ENCODE measurements around the gene ERCC4.
"Not testable (repeated sequence)": the region's sequence is repeated elsewhere in the genome, so short reads cannot be mapped to it uniquely, and the experiment has no call there.

ERCC4 gene

GRCh38 chr16:13919683-13920509, at the start of gene ERCC4:
TSS of gene ERCC4 (plus strand) at chr16:13920154. CDS start at chr16:13920166, 12 bp downstream.
- peak; percentile 100 for FAIRE-seq

GRCh38 chr16:13873835-13874438, 46.0 kb upstream of the ERCC4 start:
- FAIRE-seq: no peak

GRCh38 chr16:13875614-13876284, 44.2 kb upstream of the ERCC4 start:
- no peak for FAIRE-seq

DNA sequence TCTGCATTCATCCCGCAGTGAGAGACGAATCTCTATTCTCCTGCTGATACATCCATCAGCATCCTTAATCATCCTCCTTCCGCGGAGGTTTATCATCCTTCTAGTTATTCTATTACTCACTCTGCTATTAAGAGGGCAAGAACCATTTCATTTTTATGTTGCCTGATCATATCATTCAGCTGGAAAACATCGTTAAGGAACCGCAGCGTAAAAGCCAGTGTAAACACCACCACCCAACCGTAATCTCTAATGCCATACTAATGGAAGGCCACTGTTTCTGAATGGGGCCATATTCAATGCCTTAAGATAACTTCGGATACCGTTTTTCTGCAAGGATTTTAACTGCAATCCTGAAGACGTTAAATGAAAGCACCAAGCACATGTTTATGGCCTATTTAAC, 36.7 kb upstream of the ERCC4 start:
- no peak for FAIRE-seq

DNA sequence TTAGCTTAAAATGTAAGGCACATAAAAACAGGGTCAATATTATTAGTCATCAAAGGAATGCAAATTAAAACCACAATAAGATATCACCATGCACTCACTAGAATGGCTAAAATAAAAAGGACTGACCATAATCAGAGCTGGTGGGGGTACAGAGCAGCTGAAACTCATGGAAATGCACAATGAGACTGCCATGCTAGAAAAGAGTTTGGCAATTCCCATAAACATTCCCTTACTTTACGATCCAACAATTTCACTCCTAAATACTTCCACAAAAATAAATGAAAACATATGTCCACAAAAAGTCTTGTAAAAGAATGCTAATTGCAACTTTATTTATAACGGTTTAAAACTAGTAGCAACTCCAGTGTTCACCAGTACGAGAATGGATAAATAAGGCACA, 36.1 kb upstream of the ERCC4 start:
- FAIRE-seq: no peak

GRCh38 chr16:13885700-13886099, 34.3 kb upstream of the ERCC4 start:
- no peak for FAIRE-seq

- FAIRE-seq: no peak
These were observed 33.3 kb upstream of the ERCC4 start for GRCh38 chr16:13886608-13887007.

GRCh38 chr16:13889323-13889722, 30.6 kb upstream of the ERCC4 start:
- not testable (repeated sequence) for FAIRE-seq

DNA sequence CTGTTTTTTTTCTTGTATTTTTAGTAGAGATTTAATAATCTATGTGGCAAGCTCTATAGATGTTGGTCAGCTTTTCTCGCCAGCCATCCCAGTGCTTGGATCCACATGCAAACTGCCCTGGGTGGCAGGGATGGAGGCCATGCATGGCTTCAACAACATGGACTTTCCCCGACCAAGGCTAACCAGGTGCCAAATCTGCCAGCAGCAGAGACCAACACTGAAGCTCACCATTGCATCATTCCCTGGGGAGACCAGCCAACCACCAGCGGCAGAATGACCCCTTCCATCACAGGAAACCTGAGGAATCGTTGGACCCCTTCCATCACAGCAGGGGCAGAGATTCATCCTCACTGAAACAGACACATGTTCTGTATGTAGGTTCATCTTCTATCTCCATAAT, 27.7 kb upstream of the ERCC4 start:
- FAIRE-seq: no peak

DNA sequence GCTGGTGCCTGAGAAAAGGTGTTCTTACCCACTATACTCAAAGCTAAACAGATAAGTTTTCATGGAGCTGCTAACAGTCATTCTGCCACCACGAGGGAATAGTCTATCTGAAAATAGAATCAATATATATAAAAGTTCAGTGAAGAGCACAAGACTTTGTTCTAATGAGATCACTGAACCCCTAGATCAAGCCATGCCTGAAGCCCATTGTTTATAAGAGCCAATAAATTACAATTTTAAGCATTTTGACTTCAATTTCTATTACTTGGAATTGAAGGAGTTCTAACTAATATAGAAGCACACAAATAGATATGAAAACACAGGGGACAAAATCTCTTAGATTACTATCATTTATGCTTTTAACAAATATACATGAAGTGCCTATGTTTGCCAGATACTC, 24.4 kb upstream of the ERCC4 start:
- no peak for FAIRE-seq

DNA sequence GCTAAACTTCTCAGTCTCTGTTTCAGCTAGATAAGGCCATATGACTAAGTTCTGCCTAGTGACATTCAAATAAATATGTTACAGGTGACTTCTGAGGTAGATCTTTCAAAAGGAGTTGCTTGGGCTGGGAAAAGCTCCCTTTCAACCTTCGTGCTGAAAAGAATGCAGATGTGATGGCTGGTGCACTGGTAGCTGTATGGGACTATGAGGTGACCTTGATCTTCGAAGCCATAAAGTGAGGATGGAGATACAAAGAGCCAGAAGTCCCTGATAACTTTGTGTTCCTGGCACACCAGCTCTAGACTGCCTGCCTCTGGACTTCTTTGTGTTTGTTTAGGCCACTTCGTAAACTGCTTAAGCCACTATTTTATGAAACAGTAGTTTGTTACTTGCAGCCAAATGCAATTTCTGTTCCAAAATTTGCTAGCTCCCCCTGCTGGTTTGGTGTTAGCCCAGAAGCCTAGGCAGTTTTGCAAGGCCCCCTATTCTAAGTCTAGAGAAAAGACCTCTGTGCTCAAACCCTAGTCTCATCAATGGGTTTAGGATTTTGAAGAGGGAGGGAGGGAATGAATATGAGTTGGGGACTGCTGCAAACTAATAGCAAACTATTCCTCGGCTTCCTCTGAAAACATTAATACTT, 23.3 kb upstream of the ERCC4 start:
- FAIRE-seq: no peak

DNA sequence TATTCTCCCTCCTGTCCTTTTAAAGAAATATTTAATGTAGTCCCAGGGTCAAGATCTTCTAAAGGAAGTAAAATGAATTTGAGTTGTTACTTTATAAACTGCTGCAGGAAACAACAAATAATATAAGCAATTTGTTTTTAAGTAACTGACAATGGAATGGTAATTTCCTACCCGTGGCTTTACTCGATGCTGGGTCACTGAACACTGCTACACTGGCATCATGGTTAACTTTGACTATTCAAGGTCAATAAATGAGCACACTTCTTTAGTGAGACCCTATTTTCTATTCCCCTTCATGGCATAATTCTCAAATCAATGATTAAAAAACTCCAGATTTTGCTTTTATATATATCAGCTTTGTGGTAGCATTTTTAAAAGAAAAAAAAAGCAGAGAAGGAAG, 22.1 kb upstream of the ERCC4 start:
- FAIRE-seq: no peak

- no peak for FAIRE-seq
These were observed 21.7 kb upstream of the ERCC4 start for GRCh38 chr16:13898233-13898632.

DNA sequence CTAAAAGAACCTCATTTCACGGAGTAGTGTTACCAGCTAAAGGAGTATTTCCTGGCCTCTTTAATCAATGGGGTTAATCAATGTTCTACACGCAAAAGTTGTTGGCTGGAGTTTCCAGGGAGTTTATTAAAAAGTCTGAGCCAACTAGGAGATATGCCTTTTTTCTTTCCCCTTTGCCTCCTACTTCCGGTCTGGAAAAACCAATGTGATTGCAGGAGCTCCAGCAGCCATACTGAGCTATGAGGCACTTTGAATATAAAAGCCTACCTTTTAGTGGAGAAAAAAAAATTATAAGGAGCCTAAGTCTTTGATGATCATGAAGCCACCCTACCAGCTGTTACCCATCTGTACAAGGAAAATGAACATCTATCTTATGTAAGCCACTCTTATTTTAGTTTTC, 17.9 kb upstream of the ERCC4 start:
- no peak for FAIRE-seq

DNA sequence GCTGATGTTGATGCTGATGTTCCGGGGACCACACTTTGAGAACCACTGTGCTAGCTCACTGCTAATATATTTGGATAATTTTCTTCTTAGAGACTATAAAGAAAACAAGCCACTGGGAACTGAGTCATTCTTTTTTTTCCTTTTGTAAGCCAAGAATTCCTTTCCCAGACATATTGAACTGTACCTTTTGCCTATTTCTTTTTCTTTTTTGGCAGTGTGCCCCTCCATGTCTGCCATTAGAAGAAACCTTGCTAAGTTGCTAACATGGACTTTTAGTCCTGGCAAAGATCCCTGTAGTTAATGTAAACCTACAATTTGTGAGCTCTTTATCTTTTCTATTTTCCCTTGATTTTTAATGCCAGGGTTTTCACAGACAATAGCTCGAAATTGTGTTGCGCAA, 17.3 kb upstream of the ERCC4 start:
- no peak for FAIRE-seq

DNA sequence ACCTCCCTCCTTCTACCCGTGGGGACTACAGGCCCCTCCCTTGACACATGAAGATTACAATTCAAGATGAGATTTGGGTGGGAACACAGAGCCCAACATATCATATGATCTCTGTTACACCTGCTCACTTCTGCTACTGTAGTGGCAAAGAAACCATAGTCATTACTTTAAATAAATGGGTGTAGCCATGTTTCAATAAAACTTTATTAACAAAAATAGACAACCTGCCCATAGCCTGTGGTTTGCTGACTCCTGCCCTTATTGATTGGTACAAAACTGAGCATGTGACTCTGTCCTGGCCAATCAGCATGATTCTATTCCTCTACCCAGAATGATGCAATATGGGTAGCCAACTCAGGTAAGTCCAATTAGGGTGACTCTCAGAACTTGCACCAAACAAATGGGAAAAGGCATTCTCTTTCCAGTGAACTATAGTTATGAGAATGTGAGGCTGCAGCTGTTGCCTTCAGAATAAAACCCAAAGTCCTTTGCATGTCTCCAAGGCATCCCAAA, 15.7 kb upstream of the ERCC4 start:
- FAIRE-seq: no peak

- FAIRE-seq: not testable (repeated sequence)
These were observed 15.1 kb upstream of the ERCC4 start for GRCh38 chr16:13904822-13905221.

DNA sequence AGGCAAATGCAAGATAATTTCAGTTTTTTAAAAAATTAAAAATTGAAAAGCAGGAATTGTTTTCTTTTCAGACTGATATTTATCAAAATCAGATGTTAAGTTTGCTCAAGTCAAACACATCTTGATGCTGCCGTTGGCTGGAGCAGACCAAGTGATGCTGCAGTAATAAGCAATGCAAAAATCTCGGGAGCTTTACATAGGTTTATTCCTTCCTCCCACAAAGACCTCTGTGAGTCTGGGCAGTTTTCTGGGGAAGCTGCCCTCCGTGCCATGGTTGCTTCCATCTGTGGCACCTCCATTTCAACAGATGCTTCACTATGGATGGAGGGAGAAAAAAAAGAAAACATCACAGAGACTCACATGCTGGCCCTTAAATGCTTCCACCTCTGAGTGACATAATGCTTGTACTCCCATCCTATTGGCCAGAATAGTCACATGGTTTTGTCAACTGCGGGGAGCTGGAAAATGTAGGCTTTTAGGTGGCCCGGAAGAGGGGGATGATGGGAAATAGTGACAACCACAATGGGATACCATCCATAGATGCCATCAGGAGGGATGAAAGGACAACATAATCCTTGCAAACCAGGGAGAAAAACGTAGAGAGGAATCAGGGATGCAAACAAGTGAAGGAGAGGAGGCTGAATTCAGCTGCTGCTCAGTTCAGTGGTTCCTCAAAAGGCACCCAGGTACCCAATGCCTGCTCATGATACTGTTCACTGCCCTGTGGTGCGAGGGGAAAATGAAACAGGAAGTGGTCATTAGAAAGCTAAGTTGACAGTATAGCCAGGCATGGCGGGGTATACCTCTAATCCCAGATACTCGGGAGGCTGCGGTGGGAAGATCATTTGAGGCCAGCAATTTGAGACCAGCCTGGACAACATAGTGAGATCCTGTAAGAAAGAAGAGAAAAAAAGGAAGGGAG, 13.5 kb upstream of the ERCC4 start:
- no peak for FAIRE-seq

GRCh38 chr16:13907431-13907830, 12.5 kb upstream of the ERCC4 start:
- FAIRE-seq: no peak

DNA sequence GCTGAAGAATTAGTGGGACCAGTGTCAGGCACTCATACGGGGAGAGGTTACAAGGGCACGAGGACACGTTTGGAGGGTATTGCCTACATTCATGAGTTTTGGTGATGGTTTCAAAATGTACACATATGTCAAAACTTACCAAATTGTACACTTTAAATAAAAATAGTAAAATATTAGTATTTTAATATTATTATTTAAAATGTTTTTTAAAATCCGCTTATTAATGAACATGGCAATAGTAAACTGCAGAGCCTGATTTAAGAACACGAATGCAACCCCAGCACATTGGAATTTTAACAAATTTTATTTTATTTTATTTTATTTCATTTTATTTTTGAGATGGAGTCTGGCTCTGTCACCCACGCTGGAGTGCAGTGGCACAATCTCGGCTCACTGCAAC, 10.9 kb upstream of the ERCC4 start:
- no peak for FAIRE-seq

DNA sequence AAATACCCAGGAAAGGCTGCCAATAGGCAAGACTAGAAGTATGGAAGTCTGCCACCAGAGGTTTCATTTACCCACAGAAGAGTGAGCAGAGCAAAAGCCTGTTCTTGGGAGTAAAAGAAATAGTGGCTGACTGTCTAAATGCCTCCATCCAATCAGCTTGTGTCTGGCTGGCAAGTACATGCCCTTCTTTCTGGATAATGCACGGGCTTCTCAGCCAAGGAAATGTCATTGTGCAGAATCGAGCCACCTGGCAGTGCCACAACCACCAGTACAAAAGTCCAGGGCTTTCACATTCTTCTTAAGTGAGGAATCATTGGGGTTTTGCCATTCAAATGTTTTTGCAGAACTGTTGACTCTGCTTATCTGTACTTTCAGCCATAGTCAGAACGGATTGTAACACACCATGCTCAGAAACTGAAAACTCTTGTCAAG, 10.1 kb upstream of the ERCC4 start:
- FAIRE-seq: no peak

DNA sequence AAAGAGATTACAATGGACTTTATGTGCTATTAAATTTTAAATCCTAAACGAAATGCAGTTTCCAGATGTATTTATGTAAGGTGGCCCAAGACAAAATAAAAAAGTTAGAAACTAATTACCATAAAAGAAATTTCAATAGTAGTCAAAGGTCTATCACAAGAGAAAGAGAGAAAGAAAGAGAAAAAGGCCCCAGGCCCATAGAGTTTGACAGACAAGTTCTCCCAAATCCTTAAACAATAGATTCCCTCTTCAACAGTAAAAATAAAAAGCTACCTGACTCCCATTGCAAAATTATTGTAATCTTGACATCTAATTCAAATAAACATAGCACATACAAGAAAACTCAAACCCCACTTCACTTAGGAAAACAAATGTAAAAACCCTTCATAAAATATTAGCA, 8.6 kb upstream of the ERCC4 start:
- no peak for FAIRE-seq

Measured in G401.6 (cell line).